ENCODE measurements around the gene NPAS1.

Gene NPAS1

DNA sequence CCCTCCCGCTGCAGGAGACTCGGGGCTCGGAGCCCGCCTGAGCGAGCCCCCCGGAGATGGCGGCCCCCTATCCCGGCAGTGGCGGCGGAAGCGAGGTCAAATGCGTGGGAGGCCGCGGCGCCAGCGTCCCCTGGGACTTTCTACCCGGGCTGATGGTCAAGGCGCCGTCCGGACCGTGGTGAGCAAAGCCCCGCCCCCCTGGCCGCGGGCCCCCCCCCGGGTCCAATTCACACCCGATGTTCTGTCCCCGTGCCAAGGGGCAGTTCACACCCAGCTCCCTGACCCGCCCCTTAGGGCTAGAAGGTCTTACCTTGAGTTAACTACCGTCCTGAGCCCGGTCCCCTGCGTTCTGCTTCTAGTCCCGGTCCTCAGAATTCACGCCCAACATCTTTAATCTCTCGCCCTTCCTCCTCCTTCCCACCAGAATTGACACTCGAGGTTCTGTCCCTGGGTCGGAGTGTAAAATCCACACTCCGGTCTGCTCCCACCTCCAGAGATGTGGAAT is 1.4 kb downstream of the NPAS1 start:
- DNase-seq: no peak

DNA sequence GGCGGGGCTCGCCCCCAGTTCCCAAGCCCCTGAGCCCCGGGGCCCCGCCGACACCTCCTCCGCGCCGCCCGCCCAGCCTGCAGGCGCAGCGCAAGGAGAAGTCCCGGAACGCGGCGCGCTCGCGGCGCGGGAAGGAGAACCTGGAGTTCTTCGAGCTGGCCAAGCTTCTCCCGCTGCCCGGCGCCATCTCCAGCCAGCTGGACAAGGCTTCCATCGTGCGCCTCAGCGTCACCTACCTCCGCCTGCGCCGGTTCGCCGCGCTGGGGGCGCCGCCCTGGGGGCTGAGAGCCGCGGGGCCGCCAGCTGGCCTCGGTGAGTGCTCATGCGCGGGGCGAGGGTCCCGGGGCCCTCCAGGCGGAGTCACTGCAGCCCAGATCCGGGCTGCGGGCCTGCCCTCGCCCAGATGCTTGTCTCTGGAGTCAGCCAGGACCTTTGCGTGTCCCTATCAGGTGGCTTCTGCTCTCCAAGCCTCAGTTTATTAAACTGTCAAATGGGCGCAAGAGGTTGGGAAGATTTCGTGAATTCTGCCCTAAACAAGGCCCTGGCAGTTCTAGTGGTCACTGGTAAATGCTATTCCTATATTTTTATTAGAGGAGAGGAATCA is 2.0 kb downstream of the NPAS1 start:
- DNase-seq: no peak

- DNase-seq: no peak
Measured at GRCh38 chr19:47022140-47022536, 2.5 kb downstream of the NPAS1 start.

- no peak for DNase-seq
Measured at GRCh38 chr19:47022541-47023447, 3.2 kb downstream of the NPAS1 start.

- DNase-seq: no peak
Measured at GRCh38 chr19:47023448-47023794, 3.8 kb downstream of the NPAS1 start.

- DNase-seq: no peak
Measured at GRCh38 chr19:47024502-47024901, 4.9 kb downstream of the NPAS1 start.

DNA sequence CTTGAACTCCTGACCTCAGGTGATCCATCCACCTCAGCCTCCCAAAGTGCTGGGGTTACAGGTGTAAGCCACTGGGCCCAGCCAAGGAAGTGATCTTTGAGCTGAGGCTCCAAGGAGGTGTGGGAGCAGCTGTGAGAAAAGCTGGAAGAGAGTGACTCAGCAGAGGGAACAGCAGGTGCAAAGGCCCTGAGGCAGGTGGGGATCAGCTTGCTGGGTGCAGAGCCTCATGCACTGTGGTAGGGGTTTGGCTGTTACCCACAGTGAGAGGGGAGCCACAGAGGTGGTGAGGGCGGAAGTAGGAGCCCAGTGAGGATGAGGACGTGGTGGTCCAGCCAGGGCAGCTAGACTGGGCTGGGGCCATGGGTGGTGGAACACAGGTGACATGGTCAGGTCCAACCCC is 6.5 kb downstream of the NPAS1 start:
- no peak for DNase-seq

- no peak for DNase-seq
Measured at GRCh38 chr19:47026889-47027288, 7.3 kb downstream of the NPAS1 start.

GRCh38 chr19:47027586-47028088 is 8.0 kb downstream of the NPAS1 start:
- DNase-seq: no peak

DNA sequence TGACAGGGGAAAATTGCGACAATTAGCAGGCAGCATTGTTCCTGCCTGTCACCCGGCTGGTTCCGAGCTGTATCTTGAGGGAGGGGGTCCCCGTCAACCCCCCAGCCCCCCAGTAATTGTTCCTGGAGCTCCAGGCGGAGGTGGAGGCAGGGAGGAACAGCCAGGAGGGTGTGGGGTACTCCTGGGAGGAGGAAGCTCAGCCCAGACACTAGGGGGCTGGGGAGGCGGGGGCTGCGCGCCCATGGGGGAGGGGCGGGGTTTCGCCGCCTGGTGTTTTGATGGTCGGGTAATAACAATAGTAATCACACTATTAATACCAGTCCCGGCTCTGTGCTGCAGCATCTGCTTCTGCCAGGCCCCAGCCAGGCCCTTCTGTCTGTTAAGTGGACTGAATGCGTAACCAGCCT is 8.6 kb downstream of the NPAS1 start:
- peak; percentile 20 for DNase-seq

DNA sequence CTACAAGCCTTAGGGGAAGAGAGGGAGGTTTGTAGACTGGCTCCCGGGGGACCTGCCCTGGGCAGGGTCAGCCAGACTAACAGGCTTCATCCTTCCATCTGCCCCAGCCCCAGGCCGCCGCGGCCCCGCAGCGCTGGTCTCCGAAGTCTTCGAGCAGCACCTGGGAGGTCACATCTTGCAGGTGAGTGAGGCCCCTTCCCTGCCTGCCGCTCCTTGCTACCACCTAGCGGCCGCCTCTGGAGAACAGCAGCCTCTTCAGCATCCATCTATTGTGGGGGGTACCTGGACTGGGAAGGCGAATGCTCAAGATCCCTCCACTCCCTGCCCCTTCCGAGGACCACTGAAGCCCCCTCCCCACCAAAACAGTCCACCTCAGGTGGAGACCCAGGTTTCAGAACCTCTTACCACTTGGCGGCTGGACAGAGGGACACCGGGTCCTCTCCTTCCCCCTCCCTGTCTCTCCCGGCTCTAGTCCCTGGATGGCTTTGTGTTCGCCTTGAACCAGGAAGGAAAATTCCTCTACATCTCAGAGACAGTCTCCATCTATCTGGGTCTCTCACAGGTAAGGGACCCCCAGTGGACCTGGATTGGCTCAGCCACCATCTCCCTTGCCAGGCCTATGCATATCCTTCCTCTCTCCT is 12.7 kb downstream of the NPAS1 start:
- no peak for DNase-seq

GRCh38 chr19:47035127-47036096 is 15.8 kb downstream of the NPAS1 start:
- DNase-seq: peak; percentile 64

- peak; percentile 13 for DNase-seq
Measured at GRCh38 chr19:47036097-47036651, 16.5 kb downstream of the NPAS1 start.

DNA sequence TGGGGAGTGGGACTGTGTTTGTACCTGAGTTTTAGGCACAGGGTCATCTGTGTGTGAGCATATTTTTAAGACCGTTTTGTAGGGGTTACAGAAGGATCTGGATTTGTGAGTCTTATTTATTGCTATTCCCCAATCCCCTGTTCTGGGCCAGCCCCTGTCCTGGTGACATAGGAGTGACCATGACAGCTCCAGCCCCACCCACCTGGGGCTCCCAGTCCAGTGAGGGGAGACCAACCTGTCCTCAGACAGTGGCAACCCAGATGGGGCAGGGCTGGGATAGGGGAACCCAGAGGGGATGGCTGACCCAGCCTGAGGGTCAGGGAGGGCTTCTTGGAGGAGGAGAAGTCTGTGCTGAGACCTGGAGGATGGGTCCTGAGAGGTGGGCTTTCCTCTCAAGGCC is 18.1 kb downstream of the NPAS1 start:
- no peak for DNase-seq

DNA sequence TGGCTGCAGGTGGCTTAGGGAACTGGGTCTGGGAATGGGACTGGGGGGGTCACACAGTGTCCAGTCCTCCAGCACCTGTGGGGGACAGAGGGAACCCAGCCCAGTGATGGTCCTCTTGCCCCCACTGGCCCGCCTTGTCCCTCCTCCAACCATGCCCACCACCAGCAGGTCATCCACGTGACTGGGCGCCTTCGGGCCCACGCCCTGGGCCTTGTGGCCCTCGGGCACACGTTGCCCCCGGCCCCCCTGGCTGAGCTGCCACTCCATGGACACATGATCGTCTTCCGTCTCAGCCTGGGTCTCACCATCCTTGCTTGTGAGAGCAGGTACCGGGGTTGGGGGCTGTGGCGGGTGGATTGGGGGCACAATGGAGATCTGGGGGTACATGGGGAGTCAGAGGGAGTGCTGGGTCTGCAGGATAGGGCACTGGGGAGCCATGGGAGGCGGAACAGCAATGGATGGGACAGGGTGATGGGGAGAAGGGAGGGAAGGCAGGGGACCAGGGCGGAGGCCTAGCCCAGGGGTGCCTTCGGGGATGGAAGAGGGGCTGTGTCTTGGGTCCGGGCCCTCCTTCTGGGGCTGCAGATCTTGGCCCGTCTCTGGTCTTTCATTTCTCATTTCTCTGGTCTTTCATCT is 19.7 kb downstream of the NPAS1 start:
- no peak for DNase-seq

DNA sequence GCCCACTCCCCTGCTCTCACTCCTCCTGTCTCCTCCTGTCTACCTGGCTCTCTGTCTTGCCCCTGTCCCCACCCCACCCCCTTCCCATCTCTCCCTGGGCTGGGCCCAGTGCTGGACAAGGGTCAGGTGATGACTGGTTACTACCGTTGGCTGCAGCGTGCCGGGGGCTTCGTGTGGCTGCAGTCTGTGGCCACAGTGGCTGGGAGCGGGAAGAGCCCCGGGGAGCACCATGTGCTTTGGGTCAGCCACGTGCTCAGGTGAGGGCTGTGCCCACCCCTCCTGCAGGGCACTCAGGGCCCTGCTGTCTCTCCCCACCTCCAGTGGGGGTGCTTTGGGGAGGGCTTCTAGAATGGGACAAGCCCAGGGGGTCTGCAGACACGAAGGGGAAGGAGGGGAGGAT is 21.2 kb downstream of the NPAS1 start:
- no peak for DNase-seq

GRCh38 chr19:47044946-47045866 is 25.6 kb downstream of the NPAS1 start:
- DNase-seq: no peak

DNA sequence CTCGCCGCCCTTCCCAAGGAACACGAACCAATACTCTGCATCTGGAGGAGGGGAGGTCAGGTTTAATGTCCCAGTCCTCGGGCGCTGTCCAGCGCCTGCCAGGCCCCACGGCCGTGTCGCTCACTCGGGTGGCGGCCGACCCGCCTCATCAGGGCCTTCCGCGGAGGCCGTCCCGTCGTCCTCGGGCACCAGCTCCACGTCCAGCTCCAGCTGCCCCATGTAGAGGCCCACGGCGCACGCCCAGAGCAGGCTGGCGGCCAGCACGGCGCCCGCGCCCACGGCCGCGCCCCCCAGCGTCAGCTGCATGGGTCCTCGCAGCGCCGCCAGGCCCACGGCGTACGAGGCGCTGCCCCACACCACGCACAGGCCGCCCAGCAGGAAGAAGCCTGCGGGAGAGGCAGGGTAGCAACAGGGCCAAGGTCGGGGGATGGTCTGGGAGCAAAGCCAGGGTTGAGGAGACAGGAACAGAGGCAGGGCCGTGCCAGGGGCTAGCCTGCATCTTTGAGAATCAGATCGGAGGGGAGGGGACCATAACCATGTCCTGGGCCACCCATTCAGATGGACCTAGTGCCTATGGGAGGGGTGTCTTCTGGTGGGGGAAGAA is 26.3 kb downstream of the NPAS1 start:
- DNase-seq: no peak

DNA sequence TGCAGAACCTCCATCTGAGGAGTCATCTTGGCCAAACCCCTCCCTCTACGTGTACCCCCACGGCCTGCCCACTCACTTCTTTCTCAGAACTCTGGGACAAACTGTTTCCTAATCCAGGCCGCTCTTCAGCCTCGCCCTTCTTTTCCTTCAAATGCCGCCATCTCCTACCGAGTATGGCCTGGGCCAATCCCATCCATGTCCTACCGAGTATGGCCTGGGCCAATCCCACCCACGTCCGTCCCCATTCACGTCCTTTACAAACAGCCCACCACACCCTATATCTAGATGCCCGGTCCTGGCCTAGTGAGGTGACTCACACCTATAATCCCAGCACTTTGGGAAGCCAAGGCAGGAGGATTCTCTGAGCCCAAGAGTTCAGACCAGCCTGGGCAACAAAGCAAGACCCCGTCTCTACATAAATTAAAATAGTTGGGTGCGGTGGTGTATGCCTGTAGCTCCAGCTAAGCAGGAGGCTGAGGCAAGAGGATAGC is 27.7 kb downstream of the NPAS1 start:
- DNase-seq: no peak
